SK-N-SH (cell line): ENCODE measurements around the gene TNS4.

Experiments
- EP300 ChIP-seq, 2 experiments: IDR thresholded peaks; 2 replicates each; pipeline versions ENCODE4 v1.4.0 to v1.6.1; 2012; ENCODE audit warnings: borderline replicate concordance in 1 of 2, low read depth in 1 of 2, low read length in 1 of 2
- GABPA ChIP-seq: IDR thresholded peaks from 2 replicates; pipeline ENCODE4 v1.4.0; 2012; ENCODE audit warnings: low read depth, mild to moderate bottlenecking
- MEF2A ChIP-seq: IDR thresholded peaks from 2 replicates; pipeline ENCODE4 v1.4.0; 2012; ENCODE audit warnings: low read depth, borderline replicate concordance
- POLR2AphosphoS5 ChIP-seq: IDR thresholded peaks from 2 replicates; pipeline ENCODE4 v1.6.1; 2012; ENCODE audit warnings: low read depth, low read length
- RAD21 ChIP-seq: IDR thresholded peaks from 2 replicates; pipeline ENCODE4 v1.6.1; 2012; ENCODE audit warnings: mild to moderate bottlenecking, low read length
- RCOR1 ChIP-seq: fragments of 150-350 bp; IDR thresholded peaks from 2 replicates; pipeline ENCODE4 v1.6.1; 2017; ENCODE audit warnings: antibody characterized with exemption, low read length
- RFX5 ChIP-seq: IDR thresholded peaks from 2 replicates; pipeline ENCODE4 v1.6.1; 2012; ENCODE audit warnings: mild to moderate bottlenecking, improper control_type of control experiment, low read length
- SIN3A ChIP-seq: IDR thresholded peaks from 2 replicates; pipeline ENCODE4 v1.6.1; 2012; ENCODE audit warnings: low read depth, mild to moderate bottlenecking, low read length, moderate library complexity, borderline replicate concordance
- TAF1 ChIP-seq: IDR thresholded peaks from 2 replicates; pipeline ENCODE4 v1.6.1; 2012; ENCODE audit warnings: low read depth, mild to moderate bottlenecking, low read length, moderate library complexity, borderline replicate concordance
- TF ChIP-seq, protein P1 (sequence below): IDR thresholded peaks from 2 replicates; pipeline ENCODE4 v1.6.1; 2012; ENCODE audit warnings: mild to moderate bottlenecking, low read depth, low read length, moderate library complexity
- TF ChIP-seq, protein P2 (sequence below): fragments of 200-600 bp; sonication (generic); IDR thresholded peaks from 2 replicates; pipeline ENCODE4 v1.6.1; 2017; ENCODE audit warnings: antibody characterized with exemption, mild to moderate bottlenecking, moderate library complexity
- TF ChIP-seq, protein P3 (sequence below): fragments of 150-350 bp; IDR thresholded peaks from 2 replicates; pipeline ENCODE4 v1.6.1; 2016; ENCODE audit warnings: mild to moderate bottlenecking, low read depth, low read length

DNA sequence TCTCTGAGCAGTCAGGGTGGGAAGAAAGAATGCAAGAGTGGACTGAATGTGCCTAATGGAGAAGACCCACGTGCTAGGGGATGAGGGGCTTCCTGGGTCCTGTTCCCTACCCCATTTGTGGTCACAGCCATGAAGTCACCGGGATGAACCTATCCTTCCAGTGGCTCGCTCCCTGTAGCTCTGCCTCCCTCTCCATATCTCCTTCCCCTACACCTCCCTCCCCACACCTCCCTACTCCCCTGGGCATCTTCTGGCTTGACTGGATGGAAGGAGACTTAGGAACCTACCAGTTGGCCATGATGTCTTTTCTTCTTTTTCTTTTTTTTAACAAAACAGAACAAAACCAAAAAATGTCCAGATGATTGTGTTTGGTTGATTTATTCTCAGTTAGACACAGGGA, 44.1 kb downstream of the TNS4 start:
- TF ChIP-seq GABPA (no peak), RFX5 (no peak), SIN3A (no peak), POLR2AphosphoS5 (no peak), EP300 (IDR thresholded peaks at IDR 0.05; ENCODE audit: borderline replicate concordance in 1 of 2, low read depth in 1 of 2, low read length in 1 of 2) (no peak), MEF2A (no peak), TAF1 (no peak), RCOR1 (no peak), RAD21 (no peak)
- TF ChIP-seq, protein P1, sequence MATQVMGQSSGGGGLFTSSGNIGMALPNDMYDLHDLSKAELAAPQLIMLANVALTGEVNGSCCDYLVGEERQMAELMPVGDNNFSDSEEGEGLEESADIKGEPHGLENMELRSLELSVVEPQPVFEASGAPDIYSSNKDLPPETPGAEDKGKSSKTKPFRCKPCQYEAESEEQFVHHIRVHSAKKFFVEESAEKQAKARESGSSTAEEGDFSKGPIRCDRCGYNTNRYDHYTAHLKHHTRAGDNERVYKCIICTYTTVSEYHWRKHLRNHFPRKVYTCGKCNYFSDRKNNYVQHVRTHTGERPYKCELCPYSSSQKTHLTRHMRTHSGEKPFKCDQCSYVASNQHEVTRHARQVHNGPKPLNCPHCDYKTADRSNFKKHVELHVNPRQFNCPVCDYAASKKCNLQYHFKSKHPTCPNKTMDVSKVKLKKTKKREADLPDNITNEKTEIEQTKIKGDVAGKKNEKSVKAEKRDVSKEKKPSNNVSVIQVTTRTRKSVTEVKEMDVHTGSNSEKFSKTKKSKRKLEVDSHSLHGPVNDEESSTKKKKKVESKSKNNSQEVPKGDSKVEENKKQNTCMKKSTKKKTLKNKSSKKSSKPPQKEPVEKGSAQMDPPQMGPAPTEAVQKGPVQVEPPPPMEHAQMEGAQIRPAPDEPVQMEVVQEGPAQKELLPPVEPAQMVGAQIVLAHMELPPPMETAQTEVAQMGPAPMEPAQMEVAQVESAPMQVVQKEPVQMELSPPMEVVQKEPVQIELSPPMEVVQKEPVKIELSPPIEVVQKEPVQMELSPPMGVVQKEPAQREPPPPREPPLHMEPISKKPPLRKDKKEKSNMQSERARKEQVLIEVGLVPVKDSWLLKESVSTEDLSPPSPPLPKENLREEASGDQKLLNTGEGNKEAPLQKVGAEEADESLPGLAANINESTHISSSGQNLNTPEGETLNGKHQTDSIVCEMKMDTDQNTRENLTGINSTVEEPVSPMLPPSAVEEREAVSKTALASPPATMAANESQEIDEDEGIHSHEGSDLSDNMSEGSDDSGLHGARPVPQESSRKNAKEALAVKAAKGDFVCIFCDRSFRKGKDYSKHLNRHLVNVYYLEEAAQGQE = no peak
- TF ChIP-seq, protein P2, sequence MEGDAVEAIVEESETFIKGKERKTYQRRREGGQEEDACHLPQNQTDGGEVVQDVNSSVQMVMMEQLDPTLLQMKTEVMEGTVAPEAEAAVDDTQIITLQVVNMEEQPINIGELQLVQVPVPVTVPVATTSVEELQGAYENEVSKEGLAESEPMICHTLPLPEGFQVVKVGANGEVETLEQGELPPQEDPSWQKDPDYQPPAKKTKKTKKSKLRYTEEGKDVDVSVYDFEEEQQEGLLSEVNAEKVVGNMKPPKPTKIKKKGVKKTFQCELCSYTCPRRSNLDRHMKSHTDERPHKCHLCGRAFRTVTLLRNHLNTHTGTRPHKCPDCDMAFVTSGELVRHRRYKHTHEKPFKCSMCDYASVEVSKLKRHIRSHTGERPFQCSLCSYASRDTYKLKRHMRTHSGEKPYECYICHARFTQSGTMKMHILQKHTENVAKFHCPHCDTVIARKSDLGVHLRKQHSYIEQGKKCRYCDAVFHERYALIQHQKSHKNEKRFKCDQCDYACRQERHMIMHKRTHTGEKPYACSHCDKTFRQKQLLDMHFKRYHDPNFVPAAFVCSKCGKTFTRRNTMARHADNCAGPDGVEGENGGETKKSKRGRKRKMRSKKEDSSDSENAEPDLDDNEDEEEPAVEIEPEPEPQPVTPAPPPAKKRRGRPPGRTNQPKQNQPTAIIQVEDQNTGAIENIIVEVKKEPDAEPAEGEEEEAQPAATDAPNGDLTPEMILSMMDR = no peak
- TF ChIP-seq, protein P3, sequence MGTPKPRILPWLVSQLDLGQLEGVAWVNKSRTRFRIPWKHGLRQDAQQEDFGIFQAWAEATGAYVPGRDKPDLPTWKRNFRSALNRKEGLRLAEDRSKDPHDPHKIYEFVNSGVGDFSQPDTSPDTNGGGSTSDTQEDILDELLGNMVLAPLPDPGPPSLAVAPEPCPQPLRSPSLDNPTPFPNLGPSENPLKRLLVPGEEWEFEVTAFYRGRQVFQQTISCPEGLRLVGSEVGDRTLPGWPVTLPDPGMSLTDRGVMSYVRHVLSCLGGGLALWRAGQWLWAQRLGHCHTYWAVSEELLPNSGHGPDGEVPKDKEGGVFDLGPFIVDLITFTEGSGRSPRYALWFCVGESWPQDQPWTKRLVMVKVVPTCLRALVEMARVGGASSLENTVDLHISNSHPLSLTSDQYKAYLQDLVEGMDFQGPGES = no peak
